CD4-positive, alpha-beta memory T cell (primary cell): ENCODE results near the gene GPRC5B. TPM values are rescaled to one million over a fixed set of nuclear protein-coding genes. Genes with fewer than 3 reads are reported as not detected.

Experiments used
- CTCF ChIA-PET: fragments of 350-600 bp; sonication (Branson Sonifier 250); formaldehyde crosslinking; loops from one replicate; lab custom pipeline; 2021; ENCODE audit warnings: inconsistent platforms; ENCODE audit not compliant: partially characterized antibody; lab: Charles Lee
- POLR2A ChIA-PET: fragments of 350-600 bp; sonication (Branson Sonifier 250); formaldehyde crosslinking; loops from one replicate; lab custom pipeline; 2021; ENCODE audit not compliant: partially characterized antibody; lab: Charles Lee
- DNase-seq, 5 donors: peaks; one replicate each; pipeline versions ENCODE4 v3.0.0 to v3.0.0-alpha.2; 2020 to 2022; ENCODE audit warnings: mixed read lengths in 1 of 5
- H3K27ac ChIP-seq: one replicate; pipeline ENCODE4 v1.7.0; 2013; ENCODE audit warnings: low read depth, low read length
- H3K27me3 ChIP-seq: 2 replicates; pipeline ENCODE4 v1.7.0; 2013; ENCODE audit warnings: mild to moderate bottlenecking, low read length, moderate library complexity; ENCODE audit not compliant: insufficient read depth
- H3K36me3 ChIP-seq: 2 replicates; pipeline ENCODE4 v1.7.0; 2013; ENCODE audit warnings: mild to moderate bottlenecking, low read length, moderate library complexity; ENCODE audit not compliant: insufficient read depth
- H3K4me1 ChIP-seq: 2 replicates; pipeline ENCODE4 v1.7.0; 2013; ENCODE audit warnings: mild to moderate bottlenecking, low read length, moderate library complexity; ENCODE audit not compliant: insufficient read depth
- H3K4me3 ChIP-seq, 2 donors: one replicate each; pipeline ENCODE4 v1.7.0; 2013; ENCODE audit warnings: low read length in 2 of 2, mild to moderate bottlenecking in 1 of 2
- H3K9me3 ChIP-seq, 2 donors: one replicate each; pipeline ENCODE4 v1.7.0; 2013; ENCODE audit warnings: low read length in 2 of 2, control low read depth in 1 of 2; ENCODE audit not compliant: control insufficient read depth in 1 of 2
- H3K27ac Mint-ChIP-seq, 7 donors: one replicate each; pipeline ENCODE4 v1.8.0; 2020 to 2021; ENCODE audit warnings: mixed read lengths in 7 of 7, mild to moderate bottlenecking in 6 of 7, inconsistent platforms in 3 of 7, moderate library complexity in 3 of 7
- H3K27me3 Mint-ChIP-seq, 2 donors: one replicate each; pipeline ENCODE4 v1.8.0; 2020 to 2021; ENCODE audit warnings: mixed read lengths in 2 of 2
- H3K36me3 Mint-ChIP-seq, 2 donors: one replicate each; pipeline ENCODE4 v1.8.0; 2020 to 2021; ENCODE audit warnings: mixed read lengths in 2 of 2, inconsistent platforms in 1 of 2, mild to moderate bottlenecking in 1 of 2
- H3K4me1 Mint-ChIP-seq, 4 donors: one replicate each; pipeline ENCODE4 v1.8.0; 2020 to 2021; ENCODE audit warnings: mixed read lengths in 4 of 4, mild to moderate bottlenecking in 1 of 4
- H3K4me3 Mint-ChIP-seq, 8 donors: one replicate each; pipeline ENCODE4 v1.8.0; 2020 to 2021; ENCODE audit warnings: mixed read lengths in 8 of 8, mild to moderate bottlenecking in 7 of 8, moderate library complexity in 6 of 8, inconsistent platforms in 3 of 8
- H3K9me3 Mint-ChIP-seq, 8 donors: one replicate each; pipeline ENCODE4 v1.8.0; 2020 to 2021; ENCODE audit warnings: mixed read lengths in 8 of 8, mild to moderate bottlenecking in 5 of 8, inconsistent platforms in 3 of 8, moderate library complexity in 1 of 8
- intact Hi-C: fragments of 100-400 bp; cut with micrococcal nuclease; formaldehyde crosslinking; loops from one replicate; pipeline ENCODE4 v1.15.1; 2023
- polyA plus RNA-seq, 2 donors: library from polyadenylated mRNA; unstranded; fragments of 300-500 nt; fragmentation: Illumina TruSeq; gene quantifications; one replicate each; pipeline ENCODE4 v1.2.3, GENCODE V29; 2021
- total RNA-seq, 2 experiments: library from RNA; stranded (reverse); gene quantifications; one replicate each; pipeline ENCODE4 v1.2.3, GENCODE V29; 2021

The GPRC5B gene
- total and polyA plus RNA-seq, 4 experiments from 2014 or later: 1.7 to 2.4 TPM; not detected in 2

GRCh38 chr16:19881783-19882182 is 2.9 kb downstream of the GPRC5B start:
- ChIA-PET POLR2A (no interaction called here), CTCF (interaction anchor here (0.7 to 1.7 kb wide), 4 partner anchors 281 to 326 kb away, joined by 3 to 10 read pairs (median 6); partner anchors contain the start of gene VPS35L)
- intact Hi-C loops: no loop called here
- Mint-ChIP-seq H3K27ac (no peak overlapping the region), H3K9me3 (no peaks in the 10 kb centered on the region), H3K27me3 (peaks cover 9 to 32% of the 10 kb centered on the region in 2 donors), H3K36me3 (peaks cover 0 to 2% of the 10 kb centered on the region in 2 donors), H3K4me1 (peaks cover 15 to 29% (median 22%) of the 10 kb centered on the region in 4 donors), H3K4me3 (no peak overlapping the region)
- DNase-seq: no peak
- Histone ChIP-seq H3K36me3 (no peaks in the 10 kb centered on the region), H3K4me3 (no peak overlapping the region), H3K27ac (no peak overlapping the region), H3K4me1 (peaks cover 24% of the 10 kb centered on the region), H3K9me3 (no peaks in the 10 kb centered on the region), H3K27me3 (peaks cover 12% of the 10 kb centered on the region)

GRCh38 chr16:19881028-19881427 is 3.6 kb downstream of the GPRC5B start:
- no peaks in the 10 kb centered on the region for H3K36me3 ChIP-seq
- peaks cover 17% of the 10 kb centered on the region for H3K4me1 ChIP-seq
- H3K27ac Mint-ChIP-seq: peak overlapping the region in 2 of 7 donors; percentile 15 to 75
- peaks cover 10 to 21% (median 16%) of the 10 kb centered on the region in 4 donors for H3K4me1 Mint-ChIP-seq
- H3K4me3 Mint-ChIP-seq: peak overlapping the region in 1 of 8 donors; percentile 55
- H3K27me3 Mint-ChIP-seq: peaks cover 9 to 27% of the 10 kb centered on the region in 2 donors
- H3K27ac ChIP-seq: no peak overlapping the region
- H3K27me3 ChIP-seq: peaks cover 12% of the 10 kb centered on the region
- H3K9me3 ChIP-seq: no peaks in the 10 kb centered on the region
- POLR2A ChIA-PET: no interaction called here
- DNase-seq: no peak
- H3K4me3 ChIP-seq: no peak overlapping the region
- intact Hi-C loops: no loop called here
- CTCF ChIA-PET: no interaction called here
- H3K9me3 Mint-ChIP-seq: no peaks in the 10 kb centered on the region
- H3K36me3 Mint-ChIP-seq: peaks cover 0 to under 1% of the 10 kb centered on the region in 2 donors

- Histone ChIP-seq H3K27ac (no peak overlapping the region), H3K36me3 (no peaks in the 10 kb centered on the region), H3K27me3 (peaks cover 7% of the 10 kb centered on the region), H3K4me1 (peaks cover 7% of the 10 kb centered on the region), H3K9me3 (no peaks in the 10 kb centered on the region), H3K4me3 (no peak overlapping the region)
- H3K36me3 Mint-ChIP-seq: no peaks in the 10 kb centered on the region
- peak overlapping the region in 1 of 8 donors; percentile 30 for H3K4me3 Mint-ChIP-seq
- intact Hi-C loops: no loop called here
- peaks cover 7 to 20% of the 10 kb centered on the region in 2 donors for H3K27me3 Mint-ChIP-seq
- peak overlapping the region in 1 of 7 donors; percentile 72 for H3K27ac Mint-ChIP-seq
- H3K4me1 Mint-ChIP-seq: peaks cover 2 to 8% (median 6%) of the 10 kb centered on the region in 4 donors
- no peak for DNase-seq
- H3K9me3 Mint-ChIP-seq: no peaks in the 10 kb centered on the region
- ChIA-PET CTCF (interaction anchor here (0.8 to 2.2 kb wide), 4 partner anchors 28 to 278 kb away, joined by 3 to 6 read pairs (median 4); no protein-coding TSS in a partner anchor), POLR2A (no interaction called here)
Observed at GRCh38 chr16:19879241-19879792, 5.3 kb downstream of the GPRC5B start.

GRCh38 chr16:19878757-19879156 is 5.9 kb downstream of the GPRC5B start:
- Histone ChIP-seq H3K27me3 (peaks cover 7% of the 10 kb centered on the region), H3K4me3 (no peak overlapping the region), H3K9me3 (no peaks in the 10 kb centered on the region), H3K27ac (no peak overlapping the region), H3K4me1 (peaks cover 6% of the 10 kb centered on the region), H3K36me3 (no peaks in the 10 kb centered on the region)
- H3K27me3 Mint-ChIP-seq: peaks cover 7 to 20% of the 10 kb centered on the region in 2 donors
- H3K4me1 Mint-ChIP-seq: peaks cover 2 to 8% (median 7%) of the 10 kb centered on the region in 4 donors
- intact Hi-C loops: no loop called here
- ChIA-PET CTCF (interaction anchor here (0.8 to 2.2 kb wide), 3 partner anchors 28 to 277 kb away, joined by 3 to 6 read pairs (median 4); no protein-coding TSS in a partner anchor), POLR2A (no interaction called here)
- no peak overlapping the region for H3K4me3 Mint-ChIP-seq
- H3K36me3 Mint-ChIP-seq: no peaks in the 10 kb centered on the region
- H3K9me3 Mint-ChIP-seq: no peaks in the 10 kb centered on the region
- DNase-seq: no peak
- no peak overlapping the region for H3K27ac Mint-ChIP-seq

GRCh38 chr16:19876501-19877059 is 8.1 kb downstream of the GPRC5B start:
- no peak overlapping the region for H3K4me3 ChIP-seq
- intact Hi-C loops: no loop called here
- Mint-ChIP-seq H3K4me1 (peaks cover 0 to 3% (median 0%) of the 10 kb centered on the region in 4 donors), H3K27me3 (peaks cover 2 to 7% of the 10 kb centered on the region in 2 donors), H3K36me3 (peaks cover 0 to under 1% of the 10 kb centered on the region in 2 donors), H3K9me3 (no peaks in the 10 kb centered on the region), H3K4me3 (no peak overlapping the region), H3K27ac (no peak overlapping the region)
- H3K27ac ChIP-seq: no peak overlapping the region
- ChIA-PET POLR2A (no interaction called here), CTCF (interaction anchor here (0.7 to 1.0 kb wide), 2 partner anchors 10 to 275 kb away, joined by 3 to 4 read pairs; no protein-coding TSS in a partner anchor)
- H3K9me3 ChIP-seq: no peaks in the 10 kb centered on the region
- no peaks in the 10 kb centered on the region for H3K4me1 ChIP-seq
- no peak for DNase-seq
- H3K36me3 ChIP-seq: no peaks in the 10 kb centered on the region
- no peaks in the 10 kb centered on the region for H3K27me3 ChIP-seq

GRCh38 chr16:19875900-19876299 is 8.7 kb downstream of the GPRC5B start:
- H3K36me3 ChIP-seq: no peaks in the 10 kb centered on the region
- Mint-ChIP-seq H3K9me3 (no peaks in the 10 kb centered on the region), H3K4me3 (no peak overlapping the region), H3K4me1 (peaks cover 0 to 3% (median 0%) of the 10 kb centered on the region in 4 donors), H3K27me3 (peaks cover 2 to 4% of the 10 kb centered on the region in 2 donors), H3K27ac (no peak overlapping the region), H3K36me3 (peaks cover 0 to 3% of the 10 kb centered on the region in 2 donors)
- H3K27me3 ChIP-seq: no peaks in the 10 kb centered on the region
- ChIA-PET POLR2A (no interaction called here), CTCF (interaction anchor here (0.7 to 1.0 kb wide), 2 partner anchors 11 to 274 kb away, joined by 3 to 4 read pairs; no protein-coding TSS in a partner anchor)
- DNase-seq: no peak
- no peaks in the 10 kb centered on the region for H3K4me1 ChIP-seq
- no peaks in the 10 kb centered on the region for H3K9me3 ChIP-seq
- no peak overlapping the region for H3K27ac ChIP-seq
- H3K4me3 ChIP-seq: no peak overlapping the region
- intact Hi-C loops: no loop called here

- peaks cover 0 to 3% (median 0%) of the 10 kb centered on the region in 4 donors for H3K4me1 Mint-ChIP-seq
- Histone ChIP-seq H3K27me3 (no peaks in the 10 kb centered on the region), H3K4me3 (no peak overlapping the region), H3K9me3 (no peaks in the 10 kb centered on the region), H3K4me1 (no peaks in the 10 kb centered on the region), H3K36me3 (no peaks in the 10 kb centered on the region), H3K27ac (no peak overlapping the region)
- CTCF ChIA-PET: no interaction called here
- H3K27ac Mint-ChIP-seq: peak overlapping the region in 2 of 7 donors; percentile 8 to 23
- no peak for DNase-seq
- POLR2A ChIA-PET: no interaction called here
- no peaks in the 10 kb centered on the region for H3K9me3 Mint-ChIP-seq
- intact Hi-C loops: no loop called here
- H3K4me3 Mint-ChIP-seq: no peak overlapping the region
- peaks cover 2% of the 10 kb centered on the region in 2 donors for H3K27me3 Mint-ChIP-seq
- peaks cover 0 to 3% of the 10 kb centered on the region in 2 donors for H3K36me3 Mint-ChIP-seq
Observed at GRCh38 chr16:19874851-19875546, 9.6 kb downstream of the GPRC5B start.
